ENCODE results near the gene SRGAP1.

- TF ChIP-seq CTCF (IDR thresholded peaks at IDR 0.05; ENCODE audit: low read length) (no peak), EZH2phosphoT487 (IDR thresholded peaks at IDR 0.05; ENCODE audit: low read length) (no peak), EZH2 (optimal IDR thresholded peaks at IDR 0.05; ENCODE audit: low read depth, low read length) (no peak)
Observed at GRCh38 chr12:63915105-63915800, 70.8 kb downstream of the SRGAP1 start.
